Naive thymus-derived CD8-positive, alpha-beta T cell (primary cell): ENCODE measurements around the gene LAS1L. TPM values are rescaled to one million over a fixed set of nuclear protein-coding genes. Genes with fewer than 3 reads are reported as not detected.
A peak's percentile ranks its signal among the peaks of the same experiment; 100 is the strongest.
"Not testable (repeated sequence)": the region's sequence is repeated elsewhere in the genome, so short reads cannot be mapped to it uniquely, and the experiment has no call there.

Experiments
- ATAC-seq, 2 donors: fragments of 150-1000 bp; cut with Tn5 transposase in 1 of 2; sonication (Bioruptor Pico), chemical (Tn5 transposase) in 1 of 2; 1 replicate in 1 of 2; 2 replicates in 1 of 2; pipeline ENCODE4 v1.10.0; 2021; ENCODE audit warnings: mild to moderate bottlenecking in 2 of 2, moderate library complexity in 2 of 2
- POLR2A ChIA-PET: fragments of 350-600 bp; sonication (Branson Sonifier 250); formaldehyde crosslinking; loops from one replicate; lab custom pipeline; 2021; ENCODE audit warnings: antibody characterized with exemption; lab: Charles Lee
- DNase-seq, 10 donors: peaks; one replicate each; pipeline versions ENCODE4 v3.0.0 to v3.0.0-alpha.2; 2020 to 2022
- H3K27ac Mint-ChIP-seq, 10 donors: one replicate each; pipeline ENCODE4 v1.8.0; 2020 to 2022; ENCODE audit warnings: mild to moderate bottlenecking in 10 of 10, mixed read lengths in 10 of 10, moderate library complexity in 4 of 10, inconsistent platforms in 1 of 10
- H3K27me3 Mint-ChIP-seq, 5 donors: one replicate each; pipeline ENCODE4 v1.8.0; 2021 to 2022; ENCODE audit warnings: mixed read lengths in 5 of 5
- H3K36me3 Mint-ChIP-seq, 3 donors: one replicate each; pipeline ENCODE4 v1.8.0; 2020 to 2022; ENCODE audit warnings: mixed read lengths in 3 of 3, mild to moderate bottlenecking in 2 of 3, inconsistent platforms in 1 of 3
- H3K4me1 Mint-ChIP-seq, 4 donors: one replicate each; pipeline ENCODE4 v1.8.0; 2021 to 2022; ENCODE audit warnings: mixed read lengths in 4 of 4
- H3K4me3 Mint-ChIP-seq, 10 donors: one replicate each; pipeline ENCODE4 v1.8.0; 2020 to 2022; ENCODE audit warnings: mild to moderate bottlenecking in 10 of 10, mixed read lengths in 10 of 10, moderate library complexity in 6 of 10, inconsistent platforms in 1 of 10
- H3K9me3 Mint-ChIP-seq, 9 donors: one replicate each; pipeline ENCODE4 v1.8.0; 2020 to 2022; ENCODE audit warnings: mixed read lengths in 9 of 9, mild to moderate bottlenecking in 3 of 9, inconsistent platforms in 1 of 9, moderate library complexity in 1 of 9
- polyA plus RNA-seq, 3 donors: library from polyadenylated mRNA; unstranded; fragments of 300-500 nt; fragmentation: Illumina TruSeq; gene quantifications; one replicate each; pipeline ENCODE4 v1.2.3, GENCODE V29; 2021
- total RNA-seq, 8 experiments: library from RNA in 2 of 8; stranded (reverse) in 2 of 8; gene quantifications; one replicate each; pipeline ENCODE4 v1.2.3 and lab custom pipeline; 2021 to 2026

Gene LAS1L
- total RNA-seq (10 to 100 TPM; 51.7 to 52.8 TPM), polyA plus RNA-seq (10 to 100 TPM; 34.2 to 51.3 (median 43.5) TPM), total RNA-seq (lab: John Stamatoyannopoulos, UW) (64.8 to 125 (median 97.6) reads per million in 6 experiments)

GRCh38 chrX:65534450-65535292 is at the start of gene LAS1L:
Gene LAS1L (minus strand): TSS chrX:65534787. CDS start chrX:65534715, 72 bp downstream.
- peaks cover 0 to 24% (median 0%) of the 10 kb centered on the region in 3 donors for H3K36me3 Mint-ChIP-seq
- no peaks in the 10 kb centered on the region for H3K9me3 Mint-ChIP-seq
- DNase-seq, result peak; percentile 71 to 95 (median 88)
- H3K4me1 Mint-ChIP-seq, result peaks cover 5 to 24% (median 21%) of the 10 kb centered on the region in 4 donors
- H3K4me3 Mint-ChIP-seq, result peak within 1 kb of the TSS; percentile 96 to 100 (median 99)
- ATAC-seq, result peak; percentile 99
- peak within 1 kb of the TSS; percentile 94 to 100 (median 98) for H3K27ac Mint-ChIP-seq
- POLR2A ChIA-PET, result interaction anchor here (0.5 to 1.6 kb wide), 6 partner anchors 8 to 1780 kb away, joined by 3 to 7 read pairs (median 3); partner anchors contain the start of genes AMER1 and ZC3H12B
- H3K27me3 Mint-ChIP-seq, result no peaks in the 10 kb centered on the region

- POLR2A ChIA-PET, result interaction anchor here (0.7 kb wide), 1 partner anchor 158 kb away, joined by 3 read pairs; no protein-coding TSS in a partner anchor
- DNase-seq, result no peak
- Mint-ChIP-seq H3K27me3 (no peaks in the 10 kb centered on the region), H3K4me1 (peaks cover 0 to 7% (median 2%) of the 10 kb centered on the region in 4 donors), H3K4me3 (no peak overlapping the region), H3K36me3 (no peaks in the 10 kb centered on the region), H3K27ac (peak overlapping the region in 3 of 10 donors; percentile 2 to 48 (median 44)), H3K9me3 (no peaks in the 10 kb centered on the region)
- no peak for ATAC-seq
Observed at GRCh38 chrX:65582450-65583082, 48.0 kb upstream of the LAS1L start.

GRCh38 chrX:65581661-65582339 is 47.2 kb upstream of the LAS1L start:
- Mint-ChIP-seq H3K4me1 (peaks cover 0 to 7% (median 2%) of the 10 kb centered on the region in 4 donors), H3K27me3 (no peaks in the 10 kb centered on the region), H3K27ac (peak overlapping the region in 2 of 10 donors; percentile 44 to 49), H3K4me3 (no peak overlapping the region), H3K36me3 (no peaks in the 10 kb centered on the region), H3K9me3 (no peaks in the 10 kb centered on the region)
- ATAC-seq (peak; percentile 47 to 63), DNase-seq (peak; percentile 9 to 70 (median 54))
- POLR2A ChIA-PET, result interaction anchor here (0.7 kb wide), 1 partner anchor 157 kb away, joined by 3 read pairs; no protein-coding TSS in a partner anchor

- Mint-ChIP-seq H3K27me3 (no peaks in the 10 kb centered on the region), H3K9me3 (no peaks in the 10 kb centered on the region), H3K4me1 (peaks cover 0 to 7% (median 2%) of the 10 kb centered on the region in 4 donors), H3K4me3 (no peak overlapping the region), H3K36me3 (no peaks in the 10 kb centered on the region), H3K27ac (peak overlapping the region in 1 of 10 donors; percentile 23)
- no peak for ATAC-seq
- no peak for DNase-seq
- POLR2A ChIA-PET, result no interaction called here
Observed at GRCh38 chrX:65578346-65578745, 43.8 kb upstream of the LAS1L start.

GRCh38 chrX:65576160-65576559 is 41.6 kb upstream of the LAS1L start:
- H3K4me1 Mint-ChIP-seq, result no peaks in the 10 kb centered on the region
- ATAC-seq, result no peak
- POLR2A ChIA-PET, result interaction anchor here (0.5 kb wide), 1 partner anchor 379 kb away, joined by 3 read pairs; no protein-coding TSS in a partner anchor

GRCh38 chrX:65575022-65575421 is 40.4 kb upstream of the LAS1L start:
- no peak overlapping the region for H3K27ac Mint-ChIP-seq
- no peak for DNase-seq
- no peak overlapping the region for H3K4me3 Mint-ChIP-seq
- H3K4me1 Mint-ChIP-seq, result no peaks in the 10 kb centered on the region
- POLR2A ChIA-PET, result no interaction called here
- H3K9me3 Mint-ChIP-seq, result no peaks in the 10 kb centered on the region
- no peaks in the 10 kb centered on the region for H3K27me3 Mint-ChIP-seq
- ATAC-seq, result no peak
- no peaks in the 10 kb centered on the region for H3K36me3 Mint-ChIP-seq

More at GRCh38 chrX:65576160-65576559, 41.6 kb upstream of the LAS1L start:
- H3K36me3 Mint-ChIP-seq, result no peaks in the 10 kb centered on the region
- no peak overlapping the region for H3K4me3 Mint-ChIP-seq
- no peaks in the 10 kb centered on the region for H3K9me3 Mint-ChIP-seq
- DNase-seq, result no peak
- H3K27me3 Mint-ChIP-seq, result no peaks in the 10 kb centered on the region
- H3K27ac Mint-ChIP-seq, result no peak overlapping the region

GRCh38 chrX:65574356-65574755 is 39.8 kb upstream of the LAS1L start:
- Mint-ChIP-seq H3K27me3 (no peaks in the 10 kb centered on the region), H3K27ac (no peak overlapping the region), H3K36me3 (no peaks in the 10 kb centered on the region), H3K9me3 (no peaks in the 10 kb centered on the region), H3K4me1 (no peaks in the 10 kb centered on the region), H3K4me3 (no peak overlapping the region)
- ATAC-seq (no peak), DNase-seq (no peak)
- POLR2A ChIA-PET, result no interaction called here

GRCh38 chrX:65572971-65573370 is 38.4 kb upstream of the LAS1L start:
- no peaks in the 10 kb centered on the region for H3K9me3 Mint-ChIP-seq
- ATAC-seq (no peak), DNase-seq (no peak)
- H3K4me3 Mint-ChIP-seq, result no peak overlapping the region
- no peaks in the 10 kb centered on the region for H3K27me3 Mint-ChIP-seq
- H3K4me1 Mint-ChIP-seq, result no peaks in the 10 kb centered on the region
- H3K27ac Mint-ChIP-seq, result no peak overlapping the region
- H3K36me3 Mint-ChIP-seq, result no peaks in the 10 kb centered on the region
- POLR2A ChIA-PET, result no interaction called here

GRCh38 chrX:65562850-65563249 is 28.3 kb upstream of the LAS1L start:
- H3K9me3 Mint-ChIP-seq, result peaks cover 0 to 14% (median 0%) of the 10 kb centered on the region in 9 donors
- H3K36me3 Mint-ChIP-seq, ATAC-seq, H3K4me1 Mint-ChIP-seq, H3K4me3 Mint-ChIP-seq, H3K27ac Mint-ChIP-seq, H3K27me3 Mint-ChIP-seq, POLR2A ChIA-PET, DNase-seq: not testable (repeated sequence)

GRCh38 chrX:65551489-65552339 is 17.1 kb upstream of the LAS1L start:
- Mint-ChIP-seq H3K4me1 (no peaks in the 10 kb centered on the region), H3K36me3 (no peaks in the 10 kb centered on the region), H3K27me3 (peaks cover 0 to 2% (median 0%) of the 10 kb centered on the region in 5 donors), H3K27ac (no peak overlapping the region), H3K9me3 (no peaks in the 10 kb centered on the region), H3K4me3 (no peak overlapping the region)
- no peak for ATAC-seq
- no peak for DNase-seq
- POLR2A ChIA-PET, result no interaction called here

- no peak overlapping the region for H3K4me3 Mint-ChIP-seq
- peaks cover 0 to 2% (median 0%) of the 10 kb centered on the region in 5 donors for H3K27me3 Mint-ChIP-seq
- H3K9me3 Mint-ChIP-seq, result no peaks in the 10 kb centered on the region
- H3K4me1 Mint-ChIP-seq, result no peaks in the 10 kb centered on the region
- no peak for ATAC-seq
- no peak for DNase-seq
- no peaks in the 10 kb centered on the region for H3K36me3 Mint-ChIP-seq
- POLR2A ChIA-PET, result no interaction called here
- no peak overlapping the region for H3K27ac Mint-ChIP-seq
Observed at GRCh38 chrX:65551086-65551485, 16.5 kb upstream of the LAS1L start.

GRCh38 chrX:65545456-65545855 is 10.9 kb upstream of the LAS1L start:
- H3K27ac Mint-ChIP-seq, result no peak overlapping the region

More at GRCh38 chrX:65545456-65545855, 10.9 kb upstream of the LAS1L start:
- no peak for ATAC-seq
- POLR2A ChIA-PET, result no interaction called here
- DNase-seq, result no peak
- Mint-ChIP-seq H3K4me3 (no peak overlapping the region), H3K36me3 (no peaks in the 10 kb centered on the region), H3K27me3 (no peaks in the 10 kb centered on the region), H3K4me1 (no peaks in the 10 kb centered on the region), H3K9me3 (no peaks in the 10 kb centered on the region)
